GM18505 (cell line): Measurements from ENCODE around the gene TSR3.

Experiments
- ATAC-seq: cut with Tn5 transposase; IDR thresholded peaks from one replicate; pipeline ENCODE4 v1.9.1; 2021; ENCODE audit not compliant: unreplicated experiment
- POLR2A ChIP-seq: IDR thresholded peaks from 4 replicates; pipeline ENCODE4 v1.6.1; 2011; ENCODE audit warnings: borderline replicate concordance; ENCODE audit not compliant: insufficient read depth, insufficient read length; ENCODE audit errors: extremely low read depth

The TSR3 gene

DNA sequence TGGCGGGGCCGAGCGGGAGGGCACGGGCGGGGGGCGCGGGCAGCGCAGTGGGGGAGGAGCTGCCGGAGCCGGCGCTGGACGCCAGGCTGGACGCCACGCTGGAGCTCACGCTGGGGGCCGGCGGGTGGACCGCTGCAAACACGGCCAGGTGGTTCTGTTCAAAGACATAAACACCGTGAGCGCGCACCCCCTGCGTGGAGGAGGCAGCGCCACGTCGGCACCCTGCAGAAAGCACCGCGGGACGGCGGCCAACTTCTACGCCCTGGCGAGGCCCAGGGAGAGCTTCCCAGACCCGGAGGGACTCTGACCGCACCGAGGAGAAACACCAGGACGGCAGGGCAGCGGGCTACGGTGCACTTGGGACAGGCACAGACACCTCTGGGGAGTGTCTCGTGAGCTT lies 33.6 kb upstream of the TSR3 start:
- TF ChIP-seq POLR2A = no peak
- no peak for ATAC-seq

DNA sequence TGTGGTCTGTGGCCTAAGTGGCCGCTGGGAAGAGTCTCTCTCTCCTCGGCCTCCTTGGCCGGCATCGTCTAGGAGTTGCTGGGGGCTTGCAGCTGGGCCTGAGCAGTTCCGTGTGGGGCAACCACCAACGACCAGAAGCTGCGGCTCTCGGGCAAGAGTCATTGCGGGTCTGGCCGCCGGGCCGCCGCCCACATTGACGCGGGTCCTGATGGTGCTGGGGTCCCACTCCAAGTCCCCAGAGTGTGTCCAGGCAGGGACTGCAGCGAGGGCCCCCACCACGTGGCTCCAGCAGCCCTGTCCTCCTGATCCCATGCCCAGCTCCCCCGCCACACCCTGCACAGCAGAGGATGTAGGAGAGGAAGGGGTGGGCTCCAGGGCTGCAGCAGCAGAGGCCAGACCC lies 31.9 kb upstream of the TSR3 start:
- no peak for ATAC-seq
- TF ChIP-seq POLR2A = no peak

DNA sequence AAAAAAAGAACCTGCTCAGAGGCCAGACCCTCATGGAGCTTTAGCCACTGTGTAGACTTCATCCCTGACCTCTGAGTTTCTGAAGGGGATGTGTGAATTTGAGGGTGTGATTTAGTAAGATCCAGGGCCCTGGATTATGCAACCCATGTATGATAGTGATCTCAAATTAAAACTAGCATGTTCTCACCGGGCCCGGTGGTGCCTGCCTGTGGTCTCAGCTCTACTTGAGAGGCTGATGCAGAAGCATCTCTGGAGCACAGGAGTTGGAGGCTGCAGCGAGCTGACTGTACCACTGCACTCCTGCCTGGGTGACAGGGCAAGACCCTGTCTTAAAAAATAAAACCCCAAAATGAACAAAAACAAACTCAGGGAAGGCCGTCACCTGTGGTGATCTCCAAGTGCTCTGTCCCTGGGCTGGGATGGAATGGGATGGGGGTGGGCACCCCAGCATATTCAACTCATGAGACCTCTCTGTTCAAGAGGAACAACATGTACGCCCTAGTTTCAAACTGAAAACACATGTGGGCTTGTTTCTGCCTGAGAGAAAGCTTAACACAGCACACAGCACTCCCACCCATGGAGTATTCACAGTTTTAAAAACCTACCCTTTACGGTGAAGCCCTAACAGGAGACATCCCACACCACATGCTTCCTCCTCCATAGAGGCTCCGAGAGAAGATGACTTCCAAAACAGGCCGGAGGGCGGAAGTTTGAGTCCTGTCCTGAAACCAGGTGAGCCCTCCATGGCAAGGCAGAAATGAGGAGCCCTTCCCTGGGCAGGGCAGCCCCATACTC lies 30.1 kb upstream of the TSR3 start:
- no peak for TF ChIP-seq POLR2A
- no peak for ATAC-seq

DNA sequence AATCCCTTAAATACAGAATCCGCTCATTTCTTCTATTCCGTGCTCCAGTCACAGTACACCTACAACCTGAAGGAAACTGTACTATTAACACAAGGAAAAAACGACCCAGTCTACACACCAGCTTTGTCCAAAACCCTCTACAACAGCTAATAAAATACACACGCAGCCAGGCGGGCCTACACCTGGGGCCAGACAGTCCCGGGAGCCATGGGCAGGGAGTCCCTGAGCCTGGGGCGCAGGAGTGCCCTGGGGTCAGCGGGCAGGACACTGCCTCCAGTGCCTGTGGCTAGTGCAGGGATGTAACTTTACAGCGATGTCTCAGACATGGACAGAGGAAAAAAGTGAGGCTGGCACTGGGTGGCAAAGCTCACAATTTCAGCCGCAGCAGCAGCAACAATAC lies 28.5 kb upstream of the TSR3 start:
- TF ChIP-seq POLR2A = no peak

DNA sequence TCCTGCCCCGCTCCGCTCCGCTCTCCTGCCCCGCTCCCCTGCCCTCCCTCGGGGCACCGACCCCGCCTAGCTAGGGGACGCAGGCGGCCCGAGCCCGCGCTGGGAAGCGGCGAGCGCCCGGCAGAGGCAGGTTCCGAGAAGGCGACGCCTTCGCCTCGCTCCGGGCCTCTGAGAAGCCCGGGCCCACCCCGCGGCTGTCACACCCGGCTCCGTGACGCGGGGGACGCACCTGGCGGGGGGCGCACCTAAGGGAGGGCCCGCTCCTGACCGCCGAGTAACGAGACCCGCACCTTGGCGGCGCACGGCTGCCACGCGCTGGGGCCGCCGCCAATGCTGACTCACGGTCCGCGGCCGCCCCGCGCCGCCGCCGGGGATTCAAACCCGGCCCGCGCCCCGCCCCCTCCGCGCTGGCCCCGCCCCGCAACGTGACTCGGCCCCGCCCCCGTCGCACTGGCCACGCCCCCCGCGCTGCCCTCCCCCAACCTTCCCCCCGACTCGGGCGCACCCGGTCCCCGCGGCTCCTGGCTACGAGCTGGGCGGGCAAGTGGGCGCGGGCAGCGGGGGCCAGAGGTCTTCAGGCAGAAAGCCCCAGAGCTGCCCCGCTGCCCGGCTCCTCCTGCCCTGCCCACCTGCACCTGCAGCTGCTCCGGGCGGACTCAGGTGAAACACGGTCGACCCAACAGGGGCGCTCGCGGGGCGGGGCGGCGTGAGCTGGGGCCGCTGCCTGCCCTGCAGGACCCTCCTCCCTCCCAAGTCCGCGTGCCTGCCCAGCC lies 27.8 kb upstream of the TSR3 start:
- TF ChIP-seq POLR2A = peak; percentile 62
- ATAC-seq = peak; percentile 51

More for the DNA sequence above, 28.5 kb upstream of the TSR3 start:
- ATAC-seq = no peak

DNA sequence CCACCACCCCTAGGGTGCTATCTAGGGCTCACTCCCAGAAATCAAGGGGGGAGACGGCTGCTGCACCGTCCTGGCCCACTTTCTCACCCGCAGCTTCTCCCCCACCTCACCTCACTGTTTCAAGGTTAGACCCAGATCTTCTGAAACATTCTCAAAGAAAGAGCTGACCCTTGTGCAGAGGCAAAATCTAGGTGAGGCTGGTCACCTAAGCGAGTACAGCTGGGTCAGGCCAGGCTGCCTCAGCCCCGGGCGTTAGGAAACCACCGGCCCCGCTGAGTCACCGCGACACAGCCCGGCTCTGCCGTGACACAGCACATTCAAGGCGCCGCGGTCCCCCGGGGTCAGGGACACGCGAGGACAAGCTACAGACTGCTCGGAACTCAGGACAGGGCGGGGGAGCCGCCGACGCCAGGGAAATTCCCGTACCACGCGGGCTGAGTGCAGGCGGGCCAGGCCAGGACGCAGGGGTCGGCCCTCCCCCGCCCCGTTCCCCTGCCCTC lies 27.2 kb upstream of the TSR3 start:
- peak; percentile 41 for ATAC-seq
- no peak for TF ChIP-seq POLR2A

DNA sequence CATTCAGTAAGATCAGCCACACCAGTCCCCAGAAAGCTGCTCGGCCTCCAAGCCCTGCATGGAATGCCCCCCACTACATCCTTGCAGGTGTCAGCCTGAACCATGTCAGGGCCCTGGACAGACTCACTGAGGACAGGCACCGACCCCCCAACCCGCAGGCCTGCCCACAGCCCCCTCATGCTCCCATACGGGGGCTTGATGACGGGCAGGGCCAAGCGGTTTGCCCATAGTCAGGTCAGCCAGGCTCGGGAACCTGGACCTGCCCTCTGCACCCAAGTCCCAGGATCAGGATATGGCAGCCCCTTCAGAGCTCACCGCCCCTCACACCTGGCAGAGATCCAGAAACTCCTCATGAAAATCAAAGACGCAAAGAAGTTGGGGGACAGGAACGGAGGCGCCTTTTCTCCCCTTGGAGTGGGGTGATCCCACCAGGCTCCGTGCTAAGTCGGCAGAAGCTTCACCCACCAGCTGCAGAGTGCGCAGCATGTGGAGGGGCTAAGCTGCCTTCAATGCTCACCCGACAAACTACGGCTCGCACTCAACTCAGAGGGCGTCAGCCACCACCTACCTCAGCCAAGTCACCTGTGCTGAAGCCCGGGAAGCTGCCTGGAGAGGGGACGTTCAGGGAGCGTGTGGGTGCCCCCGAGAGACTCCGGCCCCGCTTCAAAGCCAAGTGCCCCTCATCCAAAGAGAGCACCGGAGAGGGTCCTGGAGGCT lies 26.6 kb upstream of the TSR3 start:
- ATAC-seq = no peak
- no peak for TF ChIP-seq POLR2A

DNA sequence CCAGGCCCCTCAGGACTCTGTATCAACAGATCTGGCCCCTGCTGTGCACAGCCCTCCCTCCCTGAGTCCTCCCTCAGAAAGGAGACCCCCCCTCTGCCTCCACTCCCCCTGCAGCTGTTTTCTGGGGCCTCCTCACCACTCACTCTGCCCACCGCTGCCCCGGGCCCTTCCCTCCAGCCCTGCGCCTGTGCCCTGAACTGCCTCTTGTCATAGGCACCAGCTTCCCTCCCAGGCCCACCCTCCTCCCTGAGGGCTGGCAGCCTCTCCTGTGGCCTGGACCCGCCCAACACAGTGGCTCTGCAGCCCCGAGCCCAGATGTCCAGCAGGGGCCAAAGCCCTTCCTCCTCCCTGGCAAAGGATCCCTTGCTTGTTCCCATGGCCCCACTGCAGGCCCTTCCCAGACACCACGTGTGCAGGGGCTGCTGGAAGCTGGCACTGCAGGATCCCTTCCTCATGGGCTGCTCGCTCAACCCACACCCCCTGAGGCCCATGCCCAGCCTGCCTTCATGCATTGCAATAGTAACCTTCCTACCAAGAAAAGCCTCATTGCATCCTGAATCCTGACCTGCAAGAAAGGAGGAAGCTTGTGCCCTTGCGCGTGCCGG lies 25.8 kb upstream of the TSR3 start:
- no peak for TF ChIP-seq POLR2A
- ATAC-seq = no peak

DNA sequence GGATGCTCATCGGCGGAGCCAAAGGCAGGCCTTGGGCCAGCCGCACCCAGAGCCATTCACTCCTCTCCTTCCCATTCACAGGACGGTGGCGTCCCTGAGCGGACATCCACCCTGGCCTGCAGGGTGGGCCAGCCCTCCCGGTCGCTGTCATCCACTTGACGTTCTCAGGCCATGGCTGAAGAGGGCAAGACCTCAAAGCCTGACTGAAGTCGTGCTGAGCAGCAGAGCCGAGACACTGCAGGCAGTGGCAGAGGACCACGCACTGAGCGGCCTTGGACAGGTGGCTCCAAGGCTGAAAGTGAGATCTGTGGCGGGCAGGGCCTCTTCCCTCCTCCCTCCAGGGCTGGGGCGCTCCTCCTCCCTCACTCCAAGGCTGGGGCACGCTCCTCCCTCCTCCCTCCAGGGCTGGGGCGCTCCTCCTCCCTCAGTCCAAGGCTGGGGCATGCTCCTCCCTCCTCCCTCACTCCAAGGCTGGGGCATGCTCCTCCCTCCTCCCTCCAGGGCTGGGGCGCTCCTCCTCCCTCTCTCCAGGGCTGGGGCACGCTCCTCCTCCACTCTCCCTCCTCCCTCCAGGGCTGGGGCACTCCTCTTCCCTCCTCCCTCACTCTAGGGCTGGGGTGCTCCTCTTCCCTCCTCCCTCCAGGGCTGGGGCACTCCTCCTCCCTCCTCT lies 24.2 kb upstream of the TSR3 start:
- no peak for TF ChIP-seq POLR2A
- no peak for ATAC-seq

DNA sequence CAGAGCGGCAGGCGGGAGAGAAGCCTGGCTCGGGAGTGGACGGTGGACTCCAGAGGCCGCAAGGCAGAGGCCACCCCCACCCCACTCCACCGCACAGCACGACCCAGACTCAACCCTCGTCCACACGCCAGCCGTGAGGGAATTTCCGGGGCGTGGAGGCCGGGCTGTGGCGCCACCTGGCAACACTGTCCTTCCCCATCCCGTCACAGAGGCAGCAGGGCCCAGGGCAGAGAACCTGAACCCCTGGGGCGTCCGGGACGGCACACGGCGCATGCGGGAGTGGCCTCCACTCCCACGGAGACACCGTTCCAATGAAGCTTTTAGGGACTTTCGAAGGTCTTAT lies 23.6 kb upstream of the TSR3 start:
- no peak for ATAC-seq
- TF ChIP-seq POLR2A = no peak

DNA sequence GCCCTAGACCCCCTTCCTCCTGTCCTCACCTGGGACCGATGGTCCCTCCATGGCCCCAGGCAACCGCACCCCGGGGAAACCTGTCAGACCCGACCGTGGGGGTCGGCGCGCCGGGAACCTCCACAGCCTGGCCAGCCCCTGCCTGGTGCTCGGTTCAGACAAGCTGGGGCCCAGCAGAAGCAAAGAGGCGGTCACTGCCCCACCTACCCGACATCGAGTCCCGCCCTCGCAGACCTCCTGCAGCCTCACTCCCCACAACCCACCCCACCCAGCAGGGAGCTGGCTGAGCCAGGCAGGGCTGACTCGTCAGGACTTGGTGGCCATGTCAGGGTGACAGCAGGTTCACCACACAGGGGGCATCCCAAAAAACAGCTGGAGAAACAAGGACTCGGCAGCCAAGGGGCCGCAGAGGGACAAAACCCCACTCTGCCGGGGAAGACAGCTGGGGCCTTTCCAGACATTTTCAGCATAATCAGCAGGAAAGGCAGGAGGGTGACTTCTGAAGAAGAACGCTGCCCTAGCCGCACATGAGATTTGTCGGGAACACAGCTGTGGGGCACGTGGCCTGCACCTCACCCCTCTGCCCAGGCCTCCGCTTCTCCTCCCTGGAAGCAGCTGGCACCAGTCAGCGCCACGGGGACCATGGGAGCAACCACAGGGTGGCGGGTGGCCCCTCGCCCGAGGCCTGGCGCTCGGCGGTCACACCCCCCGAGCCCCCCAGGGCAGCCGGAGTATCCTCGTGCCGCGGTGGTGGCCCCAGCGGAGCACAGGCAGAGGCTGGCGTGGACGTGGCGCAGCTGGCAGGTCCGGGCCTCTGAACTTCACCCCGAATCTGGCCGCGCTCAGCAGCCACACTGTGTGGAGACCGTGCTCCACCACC lies 23.0 kb upstream of the TSR3 start:
- no peak for TF ChIP-seq POLR2A
- ATAC-seq = no peak

DNA sequence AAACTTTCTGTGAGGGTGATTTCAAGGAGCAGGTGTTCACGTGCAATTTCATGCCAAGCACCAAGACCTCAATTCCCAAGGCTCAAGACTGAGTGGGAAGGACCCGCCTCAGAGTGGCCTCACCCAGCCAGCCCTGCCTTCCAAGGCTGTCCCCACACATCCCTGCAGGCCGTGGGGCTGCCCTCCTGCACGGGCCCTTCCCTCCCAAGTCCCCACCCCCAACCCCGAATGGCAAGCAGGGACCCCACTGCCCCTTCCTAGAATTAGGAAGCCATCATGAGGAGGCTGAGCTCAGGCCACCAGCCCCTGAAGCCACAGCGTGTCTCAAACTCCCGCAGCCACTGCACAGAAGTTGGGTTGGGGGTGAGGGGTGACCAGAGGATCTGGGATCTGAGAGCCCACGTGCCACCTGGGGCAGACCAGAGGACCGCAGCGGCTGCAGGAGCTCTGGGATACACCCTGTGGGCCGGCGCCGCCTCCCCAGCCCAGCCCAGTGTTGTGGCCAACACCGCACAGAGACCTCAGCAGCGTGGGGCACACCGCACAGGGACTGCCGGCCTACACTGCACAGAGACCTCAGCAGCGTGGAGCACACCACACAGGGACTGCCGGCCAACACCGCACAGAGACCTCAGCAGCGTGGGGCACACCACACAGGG lies 20.7 kb upstream of the TSR3 start:
- ATAC-seq = no peak
- TF ChIP-seq POLR2A = no peak
